ENCODE measurements around the gene FADD. TPM values are rescaled to one million over a fixed set of nuclear protein-coding genes. Genes with fewer than 3 reads are reported as not detected.

FADD gene
- polyA plus RNA-seq (2013), result 6.9 TPM

- Histone ChIP-seq H3K4me3 (ENCODE audit: control insufficient read depth in 1 of 7, extremely low read depth in 1 of 7, insufficient read depth in 4 of 7, low read depth in 2 of 7, low read length in 6 of 7) (peak within 1 kb of the TSS; percentile 63 to 97 (median 95)), H3K4me1 (ENCODE audit: control extremely low read depth in 1 of 4, control insufficient read depth in 4 of 4, insufficient read depth in 4 of 4, low read length in 3 of 4) (peaks cover 0 to 29% (median 22%) of the 10 kb centered on the region in 4 experiments), H3K27me3 (replicated peaks in 2 of 5; ENCODE audit: control insufficient read depth in 4 of 5, insufficient read depth in 5 of 5, low read length in 4 of 5) (peaks cover 0 to 4% (median 0%) of the 10 kb centered on the region in 5 experiments), H3K9me3 (ENCODE audit: control extremely low read depth in 1 of 5, control insufficient read depth in 4 of 5, insufficient read depth in 2 of 5, low read depth in 1 of 5, low read length in 4 of 5) (no peaks in the 10 kb centered on the region), H3K27ac (ENCODE audit: insufficient read depth in 1 of 2, low read depth in 1 of 2, low read length in 2 of 2, poor library complexity in 1 of 2, severe bottlenecking in 2 of 2) (peak within 1 kb of the TSS; percentile 82 to 96), H3K36me3 (ENCODE audit: control insufficient read depth in 4 of 4, insufficient read depth in 4 of 4, low read length in 3 of 4) (peaks cover 15 to 33% (median 29%) of the 10 kb centered on the region in 4 experiments)
- DNase-seq, result peak; percentile 88 to 96 (median 95)
- ChIA-PET CTCF (no interaction called here), POLR2A (no interaction called here)
- under 1% methylated on average over 76 of the region's 91 CpGs for WGBS (ENCODE audit: insufficient coverage)
Observed at GRCh38 chr11:70202920-70203750, at the start of gene FADD. FADD (plus strand) TSS chr11:70203296; CDS start chr11:70203460, 164 bp downstream.

- Histone ChIP-seq H3K9me3 (ENCODE audit: control extremely low read depth in 1 of 5, control insufficient read depth in 4 of 5, insufficient read depth in 2 of 5, low read depth in 1 of 5, low read length in 4 of 5) (no peaks in the 10 kb centered on the region), H3K27ac (ENCODE audit: insufficient read depth in 1 of 2, low read depth in 1 of 2, low read length in 2 of 2, poor library complexity in 1 of 2, severe bottlenecking in 2 of 2) (no peak overlapping the region), H3K27me3 (replicated peaks in 2 of 5; ENCODE audit: control insufficient read depth in 4 of 5, insufficient read depth in 5 of 5, low read length in 4 of 5) (peaks cover 0 to 40% (median 2%) of the 10 kb centered on the region in 5 experiments), H3K4me1 (ENCODE audit: control extremely low read depth in 1 of 4, control insufficient read depth in 4 of 4, insufficient read depth in 4 of 4, low read length in 3 of 4) (no peaks in the 10 kb centered on the region), H3K36me3 (ENCODE audit: control insufficient read depth in 4 of 4, insufficient read depth in 4 of 4, low read length in 3 of 4) (no peaks in the 10 kb centered on the region), H3K4me3 (ENCODE audit: control insufficient read depth in 1 of 7, extremely low read depth in 1 of 7, insufficient read depth in 4 of 7, low read depth in 2 of 7, low read length in 6 of 7) (no peak overlapping the region)
- no peak for DNase-seq
- WGBS (ENCODE audit: insufficient coverage), result 89% methylated on average over 11 of the region's 14 CpGs
- POLR2A ChIA-PET, result no interaction called here
- CTCF ChIA-PET, result no interaction called here
Observed at GRCh38 chr11:70155386-70155785, 47.7 kb upstream of the FADD start.

GRCh38 chr11:70156291-70157037 lies 46.6 kb upstream of the FADD start:
- Histone ChIP-seq H3K27ac (ENCODE audit: insufficient read depth in 1 of 2, low read depth in 1 of 2, low read length in 2 of 2, poor library complexity in 1 of 2, severe bottlenecking in 2 of 2) (no peak overlapping the region), H3K9me3 (ENCODE audit: control extremely low read depth in 1 of 5, control insufficient read depth in 4 of 5, insufficient read depth in 2 of 5, low read depth in 1 of 5, low read length in 4 of 5) (no peaks in the 10 kb centered on the region), H3K4me3 (ENCODE audit: control insufficient read depth in 1 of 7, extremely low read depth in 1 of 7, insufficient read depth in 4 of 7, low read depth in 2 of 7, low read length in 6 of 7) (no peak overlapping the region), H3K36me3 (ENCODE audit: control insufficient read depth in 4 of 4, insufficient read depth in 4 of 4, low read length in 3 of 4) (no peaks in the 10 kb centered on the region), H3K27me3 (replicated peaks in 2 of 5; ENCODE audit: control insufficient read depth in 4 of 5, insufficient read depth in 5 of 5, low read length in 4 of 5) (peaks cover 0 to 31% (median 2%) of the 10 kb centered on the region in 5 experiments), H3K4me1 (ENCODE audit: control extremely low read depth in 1 of 4, control insufficient read depth in 4 of 4, insufficient read depth in 4 of 4, low read length in 3 of 4) (no peaks in the 10 kb centered on the region)
- ChIA-PET CTCF (no interaction called here), POLR2A (no interaction called here)
- DNase-seq, result no peak
- WGBS (ENCODE audit: insufficient coverage), result 88% methylated on average over 16 of the region's 18 CpGs

GRCh38 chr11:70158201-70158600 lies 44.9 kb upstream of the FADD start:
- ChIA-PET CTCF (no interaction called here), POLR2A (no interaction called here)
- peaks cover 0 to 29% (median 2%) of the 10 kb centered on the region in 5 experiments for H3K27me3 ChIP-seq (replicated peaks in 2 of 5; ENCODE audit: control insufficient read depth in 4 of 5, insufficient read depth in 5 of 5, low read length in 4 of 5)

GRCh38 chr11:70158757-70159389 lies 44.2 kb upstream of the FADD start:
- no peak for DNase-seq
- H3K27ac ChIP-seq (ENCODE audit: insufficient read depth in 1 of 2, low read depth in 1 of 2, low read length in 2 of 2, poor library complexity in 1 of 2, severe bottlenecking in 2 of 2), result no peak overlapping the region
- WGBS (ENCODE audit: insufficient coverage), result 91% methylated on average over 8 of the region's 14 CpGs
- ChIA-PET POLR2A (no interaction called here), CTCF (no interaction called here)
- H3K4me1 ChIP-seq (ENCODE audit: control extremely low read depth in 1 of 4, control insufficient read depth in 4 of 4, insufficient read depth in 4 of 4, low read length in 3 of 4), result no peaks in the 10 kb centered on the region
- H3K4me3 ChIP-seq (ENCODE audit: control insufficient read depth in 1 of 7, extremely low read depth in 1 of 7, insufficient read depth in 4 of 7, low read depth in 2 of 7, low read length in 6 of 7), result no peak overlapping the region
- H3K27me3 ChIP-seq (replicated peaks in 2 of 5; ENCODE audit: control insufficient read depth in 4 of 5, insufficient read depth in 5 of 5, low read length in 4 of 5), result peaks cover 0 to 29% (median 2%) of the 10 kb centered on the region in 5 experiments
- H3K36me3 ChIP-seq (ENCODE audit: control insufficient read depth in 4 of 4, insufficient read depth in 4 of 4, low read length in 3 of 4), result no peaks in the 10 kb centered on the region
- no peaks in the 10 kb centered on the region for H3K9me3 ChIP-seq (ENCODE audit: control extremely low read depth in 1 of 5, control insufficient read depth in 4 of 5, insufficient read depth in 2 of 5, low read depth in 1 of 5, low read length in 4 of 5)

More at GRCh38 chr11:70158201-70158600, 44.9 kb upstream of the FADD start:
- H3K36me3 ChIP-seq (ENCODE audit: control insufficient read depth in 4 of 4, insufficient read depth in 4 of 4, low read length in 3 of 4), result no peaks in the 10 kb centered on the region
- H3K27ac ChIP-seq (ENCODE audit: insufficient read depth in 1 of 2, low read depth in 1 of 2, low read length in 2 of 2, poor library complexity in 1 of 2, severe bottlenecking in 2 of 2), result no peak overlapping the region
- no peaks in the 10 kb centered on the region for H3K4me1 ChIP-seq (ENCODE audit: control extremely low read depth in 1 of 4, control insufficient read depth in 4 of 4, insufficient read depth in 4 of 4, low read length in 3 of 4)
- peak in 2 of 3 donors; percentile 9 for DNase-seq
- 57% methylated on average over 8 of the region's 8 CpGs for WGBS (ENCODE audit: insufficient coverage)
- H3K4me3 ChIP-seq (ENCODE audit: control insufficient read depth in 1 of 7, extremely low read depth in 1 of 7, insufficient read depth in 4 of 7, low read depth in 2 of 7, low read length in 6 of 7), result no peak overlapping the region
- H3K9me3 ChIP-seq (ENCODE audit: control extremely low read depth in 1 of 5, control insufficient read depth in 4 of 5, insufficient read depth in 2 of 5, low read depth in 1 of 5, low read length in 4 of 5), result no peaks in the 10 kb centered on the region

GRCh38 chr11:70159627-70160570 lies 43.2 kb upstream of the FADD start:
- Histone ChIP-seq H3K36me3 (ENCODE audit: control insufficient read depth in 4 of 4, insufficient read depth in 4 of 4, low read length in 3 of 4) (no peaks in the 10 kb centered on the region), H3K27ac (ENCODE audit: insufficient read depth in 1 of 2, low read depth in 1 of 2, low read length in 2 of 2, poor library complexity in 1 of 2, severe bottlenecking in 2 of 2) (no peak overlapping the region), H3K9me3 (ENCODE audit: control extremely low read depth in 1 of 5, control insufficient read depth in 4 of 5, insufficient read depth in 2 of 5, low read depth in 1 of 5, low read length in 4 of 5) (no peaks in the 10 kb centered on the region), H3K4me3 (ENCODE audit: control insufficient read depth in 1 of 7, extremely low read depth in 1 of 7, insufficient read depth in 4 of 7, low read depth in 2 of 7, low read length in 6 of 7) (no peak overlapping the region), H3K4me1 (ENCODE audit: control extremely low read depth in 1 of 4, control insufficient read depth in 4 of 4, insufficient read depth in 4 of 4, low read length in 3 of 4) (no peaks in the 10 kb centered on the region), H3K27me3 (replicated peaks in 2 of 5; ENCODE audit: control insufficient read depth in 4 of 5, insufficient read depth in 5 of 5, low read length in 4 of 5) (peaks cover 0 to 28% (median 2%) of the 10 kb centered on the region in 5 experiments)
- DNase-seq, result no peak
- 88% methylated on average over 16 of the region's 24 CpGs for WGBS (ENCODE audit: insufficient coverage)
- POLR2A ChIA-PET, result no interaction called here
- CTCF ChIA-PET, result interaction anchor here (1.4 kb wide), 1 partner anchor 18 kb away, joined by 3 read pairs; no protein-coding TSS in a partner anchor

Data from common myeloid progenitor, CD34-positive (primary cell).